ENCODE measurements around the gene FITM1. TPM values are rescaled to one million over a fixed set of nuclear protein-coding genes. Genes with fewer than 3 reads are reported as not detected.
"Not testable (repeated sequence)": the region's sequence is repeated elsewhere in the genome, so short reads cannot be mapped to it uniquely, and the experiment has no call there.

FITM1 gene
- total RNA-seq, 2 experiments from 2014 or later = 1.5 to 1.7 TPM

GRCh38 chr14:24102357-24103048 lies 28.0 kb upstream of the FITM1 start:
- Mint-ChIP-seq H3K27ac (no peak overlapping the region), H3K36me3 (ENCODE audit: low read depth) (peaks cover 41% of the 10 kb centered on the region), H3K9me3 (no peaks in the 10 kb centered on the region), H3K4me1 (ENCODE audit: low read depth) (no peaks in the 10 kb centered on the region), H3K4me3 (no peak overlapping the region), H3K27me3 (no peaks in the 10 kb centered on the region)
- peaks cover 53% of the 10 kb centered on the region for H3K36me3 ChIP-seq (ENCODE audit: insufficient read depth, low read length)
- TF ChIP-seq, protein P1, sequence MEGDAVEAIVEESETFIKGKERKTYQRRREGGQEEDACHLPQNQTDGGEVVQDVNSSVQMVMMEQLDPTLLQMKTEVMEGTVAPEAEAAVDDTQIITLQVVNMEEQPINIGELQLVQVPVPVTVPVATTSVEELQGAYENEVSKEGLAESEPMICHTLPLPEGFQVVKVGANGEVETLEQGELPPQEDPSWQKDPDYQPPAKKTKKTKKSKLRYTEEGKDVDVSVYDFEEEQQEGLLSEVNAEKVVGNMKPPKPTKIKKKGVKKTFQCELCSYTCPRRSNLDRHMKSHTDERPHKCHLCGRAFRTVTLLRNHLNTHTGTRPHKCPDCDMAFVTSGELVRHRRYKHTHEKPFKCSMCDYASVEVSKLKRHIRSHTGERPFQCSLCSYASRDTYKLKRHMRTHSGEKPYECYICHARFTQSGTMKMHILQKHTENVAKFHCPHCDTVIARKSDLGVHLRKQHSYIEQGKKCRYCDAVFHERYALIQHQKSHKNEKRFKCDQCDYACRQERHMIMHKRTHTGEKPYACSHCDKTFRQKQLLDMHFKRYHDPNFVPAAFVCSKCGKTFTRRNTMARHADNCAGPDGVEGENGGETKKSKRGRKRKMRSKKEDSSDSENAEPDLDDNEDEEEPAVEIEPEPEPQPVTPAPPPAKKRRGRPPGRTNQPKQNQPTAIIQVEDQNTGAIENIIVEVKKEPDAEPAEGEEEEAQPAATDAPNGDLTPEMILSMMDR (IDR thresholded peaks at IDR 0.05) = no peak
- ATAC-seq (ENCODE audit: poor library complexity) = no peak
- intact Hi-C loops (cut with DNase I, micrococcal nuclease) = loop anchor here in 1 of 2 experiments (5.0 kb wide), 1 partner anchor 470 kb away; no protein-coding TSS in a partner anchor
- H3K4me3 ChIP-seq (ENCODE audit: low read length) = no peak overlapping the region
- ChIA-PET CTCF (interaction anchor here (1.3 kb wide), 1 partner anchor 12 kb away, joined by 6 read pairs; no protein-coding TSS in a partner anchor), POLR2A (interaction anchor here (1.3 to 1.7 kb wide), 2 partner anchors 12 kb away, joined by 3 to 5 read pairs; partner anchors contain the start of genes DCAF11 and NRL)
- no peaks in the 10 kb centered on the region for H3K9me3 ChIP-seq (ENCODE audit: control insufficient read depth in 1 of 2, insufficient read depth in 1 of 2, low read length in 2 of 2)
- no peaks in the 10 kb centered on the region for H3K27me3 ChIP-seq (ENCODE audit: control insufficient read depth in 1 of 2, insufficient read depth in 2 of 2, low read length in 2 of 2)
- no peak overlapping the region for H3K27ac ChIP-seq (ENCODE audit: low read depth in 1 of 2, low read length in 2 of 2)
- no peak for DNase-seq
- no peaks in the 10 kb centered on the region for H3K4me1 ChIP-seq (ENCODE audit: insufficient read depth, low read length)

- ATAC-seq (ENCODE audit: poor library complexity) = no peak
- Histone ChIP-seq H3K36me3 (ENCODE audit: insufficient read depth, low read length) (peaks cover 49% of the 10 kb centered on the region), H3K27ac (ENCODE audit: low read depth in 1 of 2, low read length in 2 of 2) (no peak overlapping the region), H3K27me3 (ENCODE audit: control insufficient read depth in 1 of 2, insufficient read depth in 2 of 2, low read length in 2 of 2) (no peaks in the 10 kb centered on the region), H3K9me3 (ENCODE audit: control insufficient read depth in 1 of 2, insufficient read depth in 1 of 2, low read length in 2 of 2) (no peaks in the 10 kb centered on the region), H3K4me3 (ENCODE audit: low read length) (no peak overlapping the region), H3K4me1 (ENCODE audit: insufficient read depth, low read length) (peaks cover 3% of the 10 kb centered on the region)
- Mint-ChIP-seq H3K4me3 (no peak overlapping the region), H3K4me1 (ENCODE audit: low read depth) (peaks cover 2% of the 10 kb centered on the region), H3K27me3 (no peaks in the 10 kb centered on the region), H3K27ac (no peak overlapping the region), H3K36me3 (ENCODE audit: low read depth) (peaks cover 41% of the 10 kb centered on the region), H3K9me3 (no peaks in the 10 kb centered on the region)
- ChIA-PET CTCF (interaction anchor here (1.4 kb wide), 1 partner anchor 13 kb away, joined by 4 read pairs; no protein-coding TSS in a partner anchor), POLR2A (interaction anchor here (1.7 to 2.2 kb wide), 2 partner anchors 11 kb away, joined by 5 to 14 read pairs; partner anchors contain the start of genes DCAF11 and NRL)
- TF ChIP-seq, protein P1 (IDR thresholded peaks at IDR 0.05) = no peak
- no peak for DNase-seq
- intact Hi-C loops (cut with DNase I, micrococcal nuclease) = loop anchor here in 1 of 2 experiments (5.0 kb wide), 1 partner anchor 471 kb away; no protein-coding TSS in a partner anchor
Observed at GRCh38 chr14:24103451-24103850, 27.0 kb upstream of the FITM1 start.

GRCh38 chr14:24105609-24106239 lies 24.7 kb upstream of the FITM1 start:
- Histone ChIP-seq H3K4me1 (ENCODE audit: insufficient read depth, low read length) (peaks cover 15% of the 10 kb centered on the region), H3K36me3 (ENCODE audit: insufficient read depth, low read length) (peaks cover 28% of the 10 kb centered on the region)
- intact Hi-C loops (cut with DNase I, micrococcal nuclease) = loop anchor here in 1 of 2 experiments (5.0 kb wide), 1 partner anchor 118 kb away; the partner anchor contains the start of gene DHRS4L2
- peak overlapping the region; percentile 56 for H3K27ac Mint-ChIP-seq
- not testable (repeated sequence) for H3K27ac ChIP-seq (ENCODE audit: low read depth in 1 of 2, low read length in 2 of 2); ATAC-seq (ENCODE audit: poor library complexity); H3K9me3 ChIP-seq (ENCODE audit: control insufficient read depth in 1 of 2, insufficient read depth in 1 of 2, low read length in 2 of 2); H3K4me3 Mint-ChIP-seq; H3K27me3 ChIP-seq (ENCODE audit: control insufficient read depth in 1 of 2, insufficient read depth in 2 of 2, low read length in 2 of 2); H3K9me3 Mint-ChIP-seq; H3K27me3 Mint-ChIP-seq; H3K4me3 ChIP-seq (ENCODE audit: low read length); DNase-seq; H3K4me1 Mint-ChIP-seq (ENCODE audit: low read depth)
- POLR2A ChIA-PET = interaction anchor here (1.0 to 2.2 kb wide), 6 partner anchors 9 to 496 kb away, joined by 3 to 14 read pairs (median 3); partner anchors contain the start of genes DCAF11 and NRL
- CTCF ChIA-PET = interaction anchor here (1.7 kb wide), 1 partner anchor 69 kb away, joined by 3 read pairs; no protein-coding TSS in a partner anchor
- H3K36me3 Mint-ChIP-seq (ENCODE audit: low read depth) = peaks cover 29% of the 10 kb centered on the region
